Measurements from ENCODE around the gene HS6ST3.
A peak's percentile ranks its signal among the peaks of the same experiment; 100 is the strongest.
"Not testable (repeated sequence)": the region's sequence is repeated elsewhere in the genome, so short reads cannot be mapped to it uniquely, and the experiment has no call there.

The HS6ST3 gene

DNA sequence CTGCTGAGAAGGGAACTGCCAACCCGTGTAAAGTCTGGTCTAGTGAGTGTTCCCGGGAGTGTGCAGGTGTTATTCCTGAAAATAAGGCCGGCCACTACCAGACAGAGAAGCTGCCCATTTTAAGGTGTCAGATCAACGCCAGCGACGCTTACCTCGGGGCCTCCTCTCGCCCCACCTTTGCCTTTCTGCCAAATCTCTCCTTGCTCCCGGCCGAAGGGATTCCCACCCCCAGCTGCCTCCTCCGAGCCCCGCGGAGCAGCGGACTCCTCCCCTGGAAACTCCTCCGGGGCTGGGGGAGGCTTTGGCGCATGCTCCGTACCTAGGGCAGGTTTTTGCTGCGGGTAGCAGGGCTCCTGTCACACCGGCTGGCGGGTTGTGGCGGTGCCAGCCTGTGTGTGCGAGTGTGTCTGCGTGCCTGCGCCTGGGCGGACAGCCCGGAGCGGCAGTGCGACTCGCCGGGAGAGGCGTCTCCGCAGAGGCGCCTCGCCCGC lies at the start of gene HS6ST3:
TSS of gene HS6ST3 (plus strand) at position 359 of the 491 bp plus-strand sequence.
- DNase-seq (ENCODE audit: low spot score), result peak; percentile 51

DNA sequence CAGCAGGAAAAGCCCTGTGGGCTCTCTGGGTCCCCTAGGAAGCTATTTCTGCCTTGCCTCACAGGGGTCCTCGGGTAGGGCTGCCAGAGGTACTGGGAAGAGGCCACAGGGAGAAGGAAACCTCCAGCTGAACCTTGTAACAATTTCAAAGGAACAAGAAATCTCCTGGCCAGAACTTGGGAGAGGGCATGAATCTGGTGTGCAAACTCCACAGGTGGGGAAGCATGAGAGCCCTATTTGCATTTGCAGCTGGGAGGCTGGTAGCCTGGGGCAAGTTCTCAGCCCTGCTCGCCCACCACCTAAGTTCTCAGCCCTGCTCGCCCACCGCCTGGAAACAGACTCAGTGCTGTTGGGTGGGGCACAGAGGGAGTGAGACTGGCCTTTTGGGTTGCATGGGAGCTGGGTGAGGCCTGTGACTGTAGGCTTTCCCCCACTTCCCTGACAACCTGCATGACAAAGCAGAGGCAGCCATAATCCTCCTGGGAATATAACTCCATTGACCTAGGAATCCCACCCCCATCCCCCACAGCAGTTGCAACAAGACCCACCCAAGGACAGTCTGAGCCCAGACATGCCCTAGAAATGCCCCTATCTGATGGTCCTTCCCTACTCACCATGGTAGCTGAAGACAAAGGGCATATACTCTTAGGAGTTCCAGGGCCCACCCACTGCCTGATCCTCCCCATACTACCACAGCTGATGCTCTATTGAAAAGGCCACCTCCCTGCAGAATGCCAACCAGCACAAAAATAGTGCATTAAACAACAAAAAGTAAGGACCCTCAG lies 48.4 kb upstream of the HS6ST3 start:
- DNase-seq (ENCODE audit: low spot score), result no peak

DNA sequence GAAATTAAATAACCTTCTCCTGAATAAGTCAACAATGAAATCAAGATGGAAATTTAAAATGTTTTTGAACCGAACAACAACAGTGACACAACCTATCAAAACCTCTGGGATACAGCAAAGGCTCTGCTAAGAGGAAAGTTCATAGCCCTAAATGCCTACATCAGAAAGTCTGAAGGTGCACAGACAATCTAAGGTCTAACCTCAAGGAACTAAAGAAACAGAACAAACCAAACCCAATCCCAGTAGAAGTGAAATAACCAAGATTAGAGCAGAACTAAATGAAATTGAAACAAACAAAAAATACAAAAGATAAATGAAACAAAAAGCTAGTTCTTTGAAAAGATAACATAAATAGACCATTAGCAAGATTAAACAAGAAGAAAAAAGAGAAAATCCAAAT lies 45.7 kb upstream of the HS6ST3 start:
- no peak for DNase-seq (ENCODE audit: low spot score)

DNA sequence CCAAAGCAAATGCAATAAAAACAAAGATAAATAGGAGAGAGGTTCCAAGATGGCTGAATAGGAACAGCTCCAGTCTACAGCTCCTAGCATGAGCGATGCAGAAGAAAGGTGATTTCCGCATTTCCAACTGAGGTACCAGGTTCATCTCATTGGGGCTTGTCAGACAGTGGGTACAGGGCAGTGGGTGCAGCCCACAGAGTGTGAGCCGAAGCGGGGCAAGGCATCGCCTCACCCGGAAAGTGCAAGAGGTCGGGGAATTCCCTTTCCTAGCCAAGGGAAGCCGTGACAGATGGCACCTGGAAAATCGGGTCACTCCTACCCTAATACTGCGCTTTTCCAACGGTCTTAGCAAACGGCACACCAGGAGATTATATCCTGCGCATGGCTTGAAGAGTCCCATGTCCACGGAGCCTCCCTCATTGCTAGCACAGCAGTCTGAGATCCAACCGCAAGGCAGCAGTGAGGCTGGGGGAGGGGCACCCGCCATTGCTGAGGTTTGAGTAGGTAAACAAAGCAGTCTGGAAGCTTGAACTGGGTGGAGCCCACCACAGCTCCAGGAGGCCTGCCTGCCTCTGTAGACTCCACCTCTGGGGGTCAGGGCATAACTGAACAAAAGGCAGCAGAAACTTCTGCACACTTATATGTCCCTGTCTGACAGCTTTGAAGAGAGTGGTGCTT lies 43.3 kb upstream of the HS6ST3 start:
- not testable (repeated sequence) for DNase-seq (ENCODE audit: low spot score)

DNA sequence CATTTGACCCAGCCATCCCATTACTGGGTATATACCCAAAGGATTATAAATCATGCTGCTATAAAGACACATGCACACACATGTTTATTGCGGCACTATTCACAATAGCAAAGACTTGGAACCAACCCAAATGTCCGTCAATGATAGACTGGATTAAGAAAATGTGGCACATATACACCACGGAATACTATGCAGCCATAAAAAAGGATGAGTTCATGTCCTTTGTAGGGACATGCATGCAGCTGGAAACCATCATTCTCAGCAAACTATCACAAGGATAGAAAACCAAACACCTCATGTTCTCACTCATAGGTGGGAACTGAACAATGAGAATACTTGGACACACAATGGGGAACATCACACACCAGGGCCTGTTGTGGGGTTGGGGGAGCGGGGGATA lies 39.0 kb upstream of the HS6ST3 start:
- DNase-seq (ENCODE audit: low spot score), result not testable (repeated sequence)

DNA sequence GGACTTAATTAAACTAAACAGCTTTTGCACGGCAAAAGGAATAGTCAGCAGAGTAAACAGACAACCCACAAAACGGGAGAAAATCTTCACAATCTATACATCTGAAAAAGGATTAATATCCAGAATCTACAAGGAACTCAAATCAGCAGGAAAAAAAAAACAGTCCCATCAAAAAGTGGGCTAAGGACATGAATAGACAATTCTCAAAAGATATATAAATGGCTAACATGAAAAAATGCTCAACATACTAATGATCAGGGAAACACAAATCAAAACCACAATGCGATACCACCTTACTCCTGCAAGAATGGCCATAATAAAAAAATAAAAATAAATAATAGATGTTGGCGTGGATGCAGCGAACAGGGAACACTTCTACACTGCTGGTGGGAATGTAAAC lies 38.4 kb upstream of the HS6ST3 start:
- DNase-seq (ENCODE audit: low spot score), result not testable (repeated sequence)

DNA sequence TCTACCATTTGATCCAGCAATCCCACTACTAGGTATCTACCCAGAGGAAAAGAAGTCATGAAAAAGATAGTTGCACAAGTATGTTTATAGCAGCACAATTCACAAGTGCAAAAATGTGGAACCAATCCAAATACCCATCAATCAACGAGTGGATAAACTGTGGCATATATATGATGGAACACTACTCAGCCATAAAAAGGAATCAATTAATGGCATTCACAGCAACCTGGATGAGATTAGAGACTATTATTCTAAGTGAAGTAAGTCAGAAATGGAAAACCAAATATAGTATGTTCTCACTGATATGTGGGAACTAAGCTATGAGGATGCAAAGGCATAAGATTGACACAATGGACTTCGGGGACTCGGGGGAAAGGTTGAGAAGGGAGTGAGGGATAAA lies 38.0 kb upstream of the HS6ST3 start:
- not testable (repeated sequence) for DNase-seq (ENCODE audit: low spot score)

DNA sequence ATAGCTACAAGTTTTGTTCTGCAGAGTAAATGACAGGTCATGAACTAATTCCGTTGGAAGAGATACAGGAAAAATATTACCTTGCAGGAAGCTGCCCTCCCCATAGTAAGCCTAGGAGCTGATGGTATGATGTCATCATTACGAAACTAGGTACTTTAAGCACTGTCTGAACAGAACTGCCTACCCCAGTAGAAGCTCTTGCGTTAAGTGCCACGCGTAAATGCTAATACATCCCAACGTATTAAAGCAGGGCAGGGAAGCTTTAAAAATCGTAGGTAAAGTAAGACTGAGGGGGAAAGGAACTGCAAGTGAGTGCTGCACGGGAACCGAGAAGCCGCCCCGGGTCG lies 37.3 kb upstream of the HS6ST3 start:
- DNase-seq (ENCODE audit: low spot score), result peak; percentile 66

DNA sequence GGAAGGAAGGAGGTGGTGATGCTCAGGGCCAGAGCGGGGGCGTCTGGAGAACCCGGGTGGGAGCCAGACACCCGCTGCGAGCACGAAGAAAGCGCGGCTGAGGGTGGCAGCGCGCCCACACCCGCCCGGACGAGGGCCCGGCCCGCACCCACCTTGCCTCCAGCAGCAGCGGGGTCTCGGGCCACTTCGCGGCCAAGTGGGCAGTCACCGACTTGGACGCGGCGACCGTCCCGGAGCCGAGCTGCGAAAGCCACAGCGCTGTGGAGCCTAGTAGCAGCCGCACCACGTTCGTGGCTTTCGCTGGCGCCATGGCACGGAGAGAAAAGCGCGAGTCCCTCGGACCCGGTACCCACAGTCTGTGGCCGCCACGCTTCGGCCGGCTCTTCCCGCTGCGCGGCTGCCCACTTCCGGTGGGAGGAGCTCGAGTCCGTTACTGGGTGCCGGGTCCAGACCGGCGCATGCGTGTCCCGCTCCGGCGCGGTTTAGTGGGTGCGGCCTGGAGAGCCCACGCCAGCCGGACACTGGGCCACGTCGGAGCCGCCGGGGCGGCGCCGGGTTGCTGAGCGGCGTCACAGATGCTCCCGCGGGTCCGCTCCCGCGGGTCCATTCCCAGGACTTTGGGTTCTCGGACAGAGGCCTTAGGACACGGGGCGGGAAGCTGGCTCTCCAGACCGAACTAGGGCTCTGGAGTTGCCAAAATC lies 36.8 kb upstream of the HS6ST3 start, which contains the start of gene UGGT2:
TSS of gene UGGT2 (minus strand) at position 399 of the 701 bp plus-strand sequence. CDS start at position 310, 89 bp downstream.
- DNase-seq (ENCODE audit: low spot score), result peak; percentile 96

DNA sequence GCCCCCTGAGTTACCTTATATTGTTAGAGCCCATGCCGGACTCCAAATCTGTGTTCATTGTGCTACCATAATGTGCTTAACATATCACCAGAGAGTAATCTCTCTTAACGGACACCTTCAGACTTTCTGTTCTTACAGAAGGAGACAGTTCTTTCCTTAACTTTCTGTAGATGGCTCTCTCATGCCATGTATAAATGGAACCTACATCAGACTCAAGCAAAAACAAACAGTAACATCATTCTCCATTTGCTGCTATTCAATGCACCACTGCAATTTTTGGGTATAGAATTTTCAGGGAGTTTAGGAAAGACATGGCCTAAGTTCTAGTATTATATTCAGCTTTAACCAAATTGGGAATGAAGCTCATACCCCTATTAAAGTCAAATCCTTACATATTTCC lies 24.1 kb upstream of the HS6ST3 start:
- no peak for DNase-seq (ENCODE audit: low spot score)

DNA sequence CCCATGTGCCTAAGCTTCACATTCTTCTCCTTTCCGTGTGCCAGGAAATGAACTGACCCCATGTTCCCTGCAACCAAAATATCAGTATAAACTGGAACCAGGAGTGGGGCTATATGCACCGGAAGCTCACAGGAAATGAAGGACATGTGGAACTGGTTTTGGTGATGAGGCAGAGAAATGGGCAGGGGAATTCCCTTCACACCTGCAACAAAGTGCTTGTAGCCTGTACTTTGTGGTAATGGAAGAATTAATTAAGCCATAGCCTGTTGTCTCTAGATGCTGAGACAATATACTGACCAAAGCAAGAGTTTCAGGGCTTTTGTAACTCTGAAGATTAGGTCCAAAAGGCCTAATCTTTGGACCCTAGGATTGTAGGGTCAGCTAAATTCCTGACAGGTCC lies 21.2 kb upstream of the HS6ST3 start:
- no peak for DNase-seq (ENCODE audit: low spot score)

DNA sequence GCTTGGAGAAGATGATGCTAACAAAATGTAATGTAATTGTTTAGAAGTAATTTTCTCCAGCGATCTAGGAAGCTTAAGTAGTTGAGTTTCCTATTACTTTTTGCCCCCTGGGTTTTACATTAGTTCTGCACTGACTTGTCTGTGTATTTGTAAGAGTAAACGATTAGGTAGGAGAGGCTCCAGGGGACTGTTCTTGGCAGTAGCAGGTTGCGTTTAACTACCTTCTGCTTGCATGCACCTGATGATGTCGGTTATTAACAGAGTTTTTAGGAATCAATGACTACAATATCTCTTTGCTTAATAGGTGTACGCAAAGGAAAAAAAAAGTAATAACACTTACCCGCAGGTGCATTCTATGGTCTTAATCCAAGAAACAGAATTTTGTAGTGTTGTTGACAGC lies 18.4 kb upstream of the HS6ST3 start:
- no peak for DNase-seq (ENCODE audit: low spot score)

DNA sequence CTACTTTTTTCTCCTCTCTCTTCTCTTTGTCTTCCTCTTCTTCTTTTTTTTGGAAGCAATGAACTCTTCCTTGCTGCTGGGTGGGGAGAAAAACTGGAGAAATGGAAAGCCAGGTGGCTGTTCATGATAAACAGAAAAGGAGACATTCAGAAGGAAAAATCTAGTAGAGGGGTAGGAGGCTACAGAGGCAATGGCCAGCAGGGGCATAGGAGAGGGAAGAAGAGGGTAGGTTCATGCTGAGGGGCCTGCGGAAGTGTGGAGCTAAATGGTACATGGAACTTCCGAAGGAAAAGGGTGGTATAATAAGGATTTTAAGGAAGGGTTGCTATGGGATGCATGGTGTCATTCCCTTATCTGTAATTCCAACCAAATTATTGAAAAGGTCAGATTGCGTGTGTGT lies 17.5 kb upstream of the HS6ST3 start:
- DNase-seq (ENCODE audit: low spot score), result no peak

DNA sequence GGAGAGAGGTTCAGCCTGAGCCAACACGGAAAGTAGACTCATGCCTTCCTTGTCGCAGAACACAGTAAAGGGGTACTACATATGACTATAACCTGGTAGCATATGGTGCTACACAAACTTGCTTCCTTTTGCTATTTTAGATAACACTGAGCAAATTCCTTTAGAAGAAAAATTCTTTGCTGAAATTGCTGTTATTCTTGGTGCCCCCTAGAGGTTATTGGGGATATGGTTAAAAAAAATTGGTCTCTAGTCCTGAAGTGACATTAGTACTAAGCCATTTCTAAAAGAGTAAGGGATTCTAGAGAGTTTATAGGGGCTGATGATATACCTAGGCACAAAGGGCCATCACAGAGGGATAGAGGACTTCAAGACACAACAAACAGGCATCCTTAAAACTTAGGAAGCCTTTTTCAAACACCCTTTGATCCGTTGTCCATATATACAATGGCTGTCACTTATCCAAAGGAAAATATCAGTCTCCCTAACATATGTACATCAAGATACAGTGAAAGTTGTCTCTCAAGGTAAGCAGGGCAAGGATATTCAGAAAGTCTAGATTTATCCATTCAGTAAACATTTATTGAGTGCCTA lies 13.9 kb upstream of the HS6ST3 start:
- DNase-seq (ENCODE audit: low spot score), result peak; percentile 28

DNA sequence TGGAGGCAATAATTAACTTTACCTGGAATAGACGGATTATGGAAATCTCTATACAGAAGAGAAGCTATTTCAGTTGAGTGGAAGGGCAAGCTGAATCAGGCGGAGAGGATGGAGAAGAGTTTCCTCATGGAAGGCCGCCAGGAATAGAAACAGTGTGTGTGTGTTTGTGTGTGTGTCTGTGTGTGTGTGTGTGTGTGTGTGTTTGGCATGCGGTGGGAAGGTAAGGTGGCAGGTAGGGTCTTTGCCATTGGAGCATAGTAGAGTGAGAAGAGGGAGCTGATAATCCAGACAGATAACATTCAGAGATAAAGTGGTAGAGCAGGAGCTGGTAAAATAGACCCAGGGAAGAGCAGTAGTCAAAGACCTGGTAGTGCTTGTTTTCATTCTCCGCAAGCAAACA lies 9.2 kb upstream of the HS6ST3 start:
- no peak for DNase-seq (ENCODE audit: low spot score)

DNA sequence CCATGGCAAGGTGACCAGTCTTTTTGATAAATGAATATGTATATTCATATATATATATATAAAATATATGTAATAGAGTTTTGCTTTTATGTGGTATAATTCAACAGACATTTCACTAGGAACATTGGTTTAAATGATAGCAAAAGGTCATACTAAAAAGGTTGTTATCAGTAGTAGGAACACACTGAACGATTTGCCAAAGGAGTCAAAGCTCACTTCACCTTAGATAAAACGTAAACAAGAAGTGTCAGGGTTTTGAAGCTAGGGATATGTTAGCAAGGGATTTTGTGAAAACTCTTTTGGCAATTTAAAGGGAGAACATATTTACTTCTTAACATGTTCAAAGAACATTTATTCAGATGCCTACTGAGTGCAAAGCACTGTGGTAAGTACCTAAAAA lies 8.0 kb upstream of the HS6ST3 start:
- DNase-seq (ENCODE audit: low spot score), result no peak

DNA sequence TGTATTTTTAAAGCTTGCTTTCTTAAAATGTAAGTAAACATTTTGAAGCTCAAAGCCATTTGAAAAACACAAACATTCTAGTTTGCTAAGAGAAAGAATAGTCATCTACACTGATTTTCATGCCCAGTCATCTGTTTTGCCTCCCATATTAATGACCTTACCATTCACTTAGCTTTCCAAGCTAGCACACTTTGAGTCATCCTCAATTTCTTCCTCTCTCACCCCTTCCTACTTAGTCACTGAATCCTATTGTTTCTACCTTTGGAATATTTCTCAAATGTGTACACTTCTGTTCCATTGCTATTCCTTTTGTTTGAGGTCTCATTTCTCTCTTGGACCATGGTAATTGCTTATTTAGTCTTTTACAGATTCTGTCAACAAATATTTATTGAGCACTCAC lies 7.3 kb upstream of the HS6ST3 start:
- DNase-seq (ENCODE audit: low spot score), result peak; percentile 46

DNA sequence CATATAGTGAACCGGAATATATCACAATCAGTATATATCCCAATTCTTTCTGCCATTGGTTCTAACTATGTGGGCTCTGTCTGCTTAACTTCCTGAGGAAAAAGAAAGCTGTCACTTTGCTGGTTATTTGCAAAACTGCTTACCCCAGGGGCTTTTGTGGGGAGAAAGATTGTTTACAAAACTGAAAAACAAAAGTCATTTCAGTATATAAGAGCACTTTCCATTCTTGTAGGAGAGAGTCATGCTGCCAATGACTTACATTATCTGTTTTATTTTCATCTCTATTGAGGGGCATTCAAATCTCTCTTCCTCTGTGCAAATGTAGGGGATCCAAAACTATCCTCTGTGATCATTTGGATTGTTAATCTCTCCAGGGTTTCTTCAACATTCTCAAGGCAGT lies 3.2 kb upstream of the HS6ST3 start:
- no peak for DNase-seq (ENCODE audit: low spot score)

DNA sequence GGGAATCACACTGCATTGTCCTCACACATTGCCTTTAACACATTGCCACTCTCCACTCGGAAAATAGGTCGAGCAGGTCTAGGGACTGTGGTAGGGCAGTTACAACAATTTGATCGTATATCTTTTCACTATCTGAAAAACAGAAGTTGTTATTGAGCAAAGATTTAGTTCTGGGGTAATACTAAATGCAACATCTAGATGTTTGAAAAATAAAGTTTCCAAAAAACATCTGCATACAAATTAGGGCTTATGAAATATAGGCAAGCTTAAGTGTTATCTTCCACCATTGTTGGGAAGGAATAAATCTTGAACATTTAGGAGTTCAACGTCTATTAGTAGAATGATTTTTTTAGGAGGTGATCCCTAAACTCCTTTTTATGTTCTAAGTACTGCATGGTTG lies 768 bp upstream of the HS6ST3 start:
- DNase-seq (ENCODE audit: low spot score), result no peak

DNA sequence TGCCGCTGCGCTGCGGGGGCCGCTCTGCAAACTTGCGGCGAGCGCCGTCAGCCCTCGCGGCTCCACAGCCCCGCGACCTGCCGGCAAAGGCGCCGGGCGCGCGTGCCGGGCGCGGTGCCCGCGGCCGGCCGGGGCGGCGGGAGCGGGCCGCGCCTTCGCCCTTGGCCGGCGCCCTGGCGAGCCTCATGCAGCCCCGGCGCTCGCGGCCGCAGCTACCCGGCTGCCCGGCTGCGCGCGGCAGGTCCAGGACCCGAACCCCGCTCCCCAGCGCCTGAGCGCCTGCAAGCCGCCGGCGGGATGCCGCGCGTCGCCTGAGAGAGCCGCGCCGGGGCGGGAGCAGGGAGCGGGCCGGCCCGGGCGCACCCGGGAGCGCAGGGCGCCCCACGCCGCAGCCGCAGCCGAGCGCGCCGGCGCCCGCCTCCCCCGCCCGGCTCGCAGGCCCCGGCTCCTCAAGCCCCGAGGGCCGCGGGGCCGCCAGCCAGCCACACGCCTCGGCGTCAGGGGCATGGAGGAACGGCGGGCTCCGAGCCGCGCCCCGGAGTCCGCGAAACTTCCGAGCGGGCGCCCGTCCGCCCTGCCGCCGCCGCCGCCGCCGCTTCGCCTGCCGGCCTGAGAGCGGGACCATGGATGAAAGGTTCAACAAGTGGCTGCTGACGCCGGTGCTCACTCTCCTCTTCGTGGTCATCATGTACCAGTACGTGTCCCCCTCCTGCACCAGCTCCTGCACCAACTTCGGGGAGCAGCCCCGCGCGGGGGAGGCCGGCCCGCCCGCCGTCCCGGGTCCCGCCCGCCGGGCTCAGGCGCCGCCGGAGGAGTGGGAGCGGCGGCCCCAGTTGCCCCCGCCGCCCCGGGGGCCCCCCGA lies 564 bp downstream of the HS6ST3 start:
- DNase-seq (ENCODE audit: low spot score), result peak; percentile 25
